Upper lobe of left lung (tissue), 4 donors: ENCODE results near the gene TLX3.

ENCODE experiments used
- EP300 ChIP-seq, 4 donors: sonication (generic); formaldehyde crosslinking; IDR thresholded peaks; one replicate each; pipeline ENCODE4 v1.5.1; 2017; ENCODE audit warnings: antibody characterized with exemption in 4 of 4, control low read depth in 2 of 4
- POLR2A ChIP-seq, 4 donors: fragments of 450-650 bp; IDR thresholded peaks; one replicate each; pipeline ENCODE4 v1.5.1; 2016 to 2017; ENCODE audit warnings: antibody characterized with exemption in 4 of 4, mild to moderate bottlenecking in 2 of 4
- POLR2AphosphoS5 ChIP-seq, 2 donors: sonication (generic); formaldehyde crosslinking; IDR thresholded peaks; one replicate each; pipeline ENCODE4 v1.5.1; 2017; ENCODE audit warnings: antibody characterized with exemption in 2 of 2
- TF ChIP-seq, protein P1 (sequence below), 6 experiments: fragments of 450-650 bp in 4 of 6; fragments of 200-600 bp in 2 of 6; sonication (generic) in 2 of 6; IDR thresholded peaks; one replicate each; pipeline ENCODE4 v1.5.1; 2016 to 2019; ENCODE audit warnings: antibody characterized with exemption in 6 of 6

GRCh38 chr5:171335616-171336015 lies 26.6 kb downstream of the TLX3 start:
- TF ChIP-seq POLR2A (IDR thresholded peaks at IDR 0.05) (no peak), EP300 (IDR thresholded peaks at IDR 0.05) (no peak), POLR2AphosphoS5 (IDR thresholded peaks at IDR 0.05) (no peak)
- TF ChIP-seq, protein P1, sequence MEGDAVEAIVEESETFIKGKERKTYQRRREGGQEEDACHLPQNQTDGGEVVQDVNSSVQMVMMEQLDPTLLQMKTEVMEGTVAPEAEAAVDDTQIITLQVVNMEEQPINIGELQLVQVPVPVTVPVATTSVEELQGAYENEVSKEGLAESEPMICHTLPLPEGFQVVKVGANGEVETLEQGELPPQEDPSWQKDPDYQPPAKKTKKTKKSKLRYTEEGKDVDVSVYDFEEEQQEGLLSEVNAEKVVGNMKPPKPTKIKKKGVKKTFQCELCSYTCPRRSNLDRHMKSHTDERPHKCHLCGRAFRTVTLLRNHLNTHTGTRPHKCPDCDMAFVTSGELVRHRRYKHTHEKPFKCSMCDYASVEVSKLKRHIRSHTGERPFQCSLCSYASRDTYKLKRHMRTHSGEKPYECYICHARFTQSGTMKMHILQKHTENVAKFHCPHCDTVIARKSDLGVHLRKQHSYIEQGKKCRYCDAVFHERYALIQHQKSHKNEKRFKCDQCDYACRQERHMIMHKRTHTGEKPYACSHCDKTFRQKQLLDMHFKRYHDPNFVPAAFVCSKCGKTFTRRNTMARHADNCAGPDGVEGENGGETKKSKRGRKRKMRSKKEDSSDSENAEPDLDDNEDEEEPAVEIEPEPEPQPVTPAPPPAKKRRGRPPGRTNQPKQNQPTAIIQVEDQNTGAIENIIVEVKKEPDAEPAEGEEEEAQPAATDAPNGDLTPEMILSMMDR (IDR thresholded peaks at IDR 0.05) = no peak
